Osteoblast (primary cell): ENCODE data around the gene MRPS18B. TPM values are rescaled to one million over a fixed set of nuclear protein-coding genes. Genes with fewer than 3 reads are reported as not detected.

Experiments
- DNase-seq: peaks from one replicate; pipeline ENCODE4 v3.0.0; 2011; ENCODE audit warnings: low spot score, mixed read lengths; ENCODE audit not compliant: insufficient read length; ENCODE audit errors: missing footprints
- H2AFZ ChIP-seq: 2 replicates; pipeline ENCODE4 v1.6.0; 2011; ENCODE audit warnings: mild to moderate bottlenecking, low read length
- H3K27ac ChIP-seq: 2 replicates; pipeline ENCODE4 v1.5.1; 2011; ENCODE audit warnings: mild to moderate bottlenecking, low read depth, low read length, moderate library complexity
- H3K27me3 ChIP-seq: 2 replicates; pipeline ENCODE4 v1.6.0; 2012; ENCODE audit warnings: mild to moderate bottlenecking, control low read depth, inconsistent platforms, low read length, moderate library complexity; ENCODE audit not compliant: insufficient read depth
- H3K36me3 ChIP-seq: 2 replicates; pipeline ENCODE4 v1.5.1; 2011; ENCODE audit warnings: mild to moderate bottlenecking, low read length, control low read depth, moderate library complexity; ENCODE audit not compliant: insufficient read depth
- H3K4me1 ChIP-seq: 2 replicates; pipeline ENCODE4 v1.5.1; 2011; ENCODE audit warnings: mild to moderate bottlenecking, low read length, control low read depth, moderate library complexity; ENCODE audit not compliant: insufficient read depth
- H3K4me2 ChIP-seq: 2 replicates; pipeline ENCODE4 v1.6.0; 2011; ENCODE audit warnings: mild to moderate bottlenecking, low read length; ENCODE audit not compliant: insufficient read depth
- H3K4me3 ChIP-seq: fragments of 200-600 bp; sonication (generic); 3 replicates; pipeline ENCODE4 v1.5.1; 2012; ENCODE audit warnings: mild to moderate bottlenecking, low read length, inconsistent platforms; ENCODE audit not compliant: insufficient read depth
- H3K79me2 ChIP-seq: 2 replicates; pipeline ENCODE4 v1.6.0; 2012; ENCODE audit warnings: mild to moderate bottlenecking, low read length, control low read depth, inconsistent platforms; ENCODE audit not compliant: insufficient read depth
- H3K9me3 ChIP-seq: 2 replicates; pipeline ENCODE4 v1.5.1; 2011; ENCODE audit warnings: low read depth, low read length, control low read depth
- H4K20me1 ChIP-seq: 2 replicates; pipeline ENCODE4 v1.6.0; 2012; ENCODE audit warnings: mild to moderate bottlenecking, low read length, control low read depth; ENCODE audit not compliant: insufficient read depth
- CTCF ChIP-seq: IDR thresholded peaks from 2 replicates; pipeline ENCODE4 v1.5.1; 2011; ENCODE audit warnings: mild to moderate bottlenecking, low read depth, low read length, moderate library complexity; ENCODE audit errors: extremely low read depth
- total RNA-seq: library from RNA; depleted of rRNA; stranded (reverse); fragments of >200 nt; gene quantifications from 2 replicates; pipeline ENCODE4 v1.2.3, GENCODE V29; 2012

The MRPS18B gene
- total RNA-seq, 1 donor: 67.3 TPM

GRCh38 chr6:30599625-30600324 lies 17.9 kb upstream of the MRPS18B start:
- no peak overlapping the region for H3K4me3 ChIP-seq

GRCh38 chr6:30600451-30600961 lies 17.1 kb upstream of the MRPS18B start:
- Histone ChIP-seq H3K79me2 (no peaks in the 10 kb centered on the region), H3K9me3 (no peaks in the 10 kb centered on the region), H4K20me1 (peaks cover 22% of the 10 kb centered on the region), H3K27me3 (no peaks in the 10 kb centered on the region), H3K4me3 (no peak overlapping the region), H3K36me3 (peaks cover 58% of the 10 kb centered on the region), H3K27ac (no peak overlapping the region), H3K4me2 (no peak overlapping the region), H2AFZ (no peak overlapping the region), H3K4me1 (no peaks in the 10 kb centered on the region)
- TF ChIP-seq CTCF: no peak
- no peak for DNase-seq

More at GRCh38 chr6:30599625-30600324, 17.9 kb upstream of the MRPS18B start:
- H3K27me3 ChIP-seq: no peaks in the 10 kb centered on the region
- H3K36me3 ChIP-seq: peaks cover 52% of the 10 kb centered on the region
- H3K4me1 ChIP-seq: no peaks in the 10 kb centered on the region
- H3K27ac ChIP-seq: no peak overlapping the region
- H3K4me2 ChIP-seq: no peak overlapping the region
- H2AFZ ChIP-seq: no peak overlapping the region
- no peak for DNase-seq
- no peaks in the 10 kb centered on the region for H3K9me3 ChIP-seq
- no peaks in the 10 kb centered on the region for H3K79me2 ChIP-seq
- no peak for TF ChIP-seq CTCF
- H4K20me1 ChIP-seq: peaks cover 22% of the 10 kb centered on the region

GRCh38 chr6:30601436-30601814 lies 16.2 kb upstream of the MRPS18B start:
- no peaks in the 10 kb centered on the region for H3K27me3 ChIP-seq
- H3K4me1 ChIP-seq: no peaks in the 10 kb centered on the region
- no peak for DNase-seq
- H3K4me2 ChIP-seq: no peak overlapping the region
- TF ChIP-seq CTCF: no peak
- no peaks in the 10 kb centered on the region for H3K79me2 ChIP-seq
- H2AFZ ChIP-seq: no peak overlapping the region
- peaks cover 24% of the 10 kb centered on the region for H4K20me1 ChIP-seq
- no peak overlapping the region for H3K27ac ChIP-seq
- H3K9me3 ChIP-seq: no peaks in the 10 kb centered on the region
- peaks cover 67% of the 10 kb centered on the region for H3K36me3 ChIP-seq
- H3K4me3 ChIP-seq: no peak overlapping the region

GRCh38 chr6:30601815-30602641 lies 15.6 kb upstream of the MRPS18B start:
- H3K79me2 ChIP-seq: peaks cover 2% of the 10 kb centered on the region
- no peak for DNase-seq
- H3K4me1 ChIP-seq: no peaks in the 10 kb centered on the region
- H3K27ac ChIP-seq: no peak overlapping the region
- no peak overlapping the region for H3K4me3 ChIP-seq
- H3K9me3 ChIP-seq: no peaks in the 10 kb centered on the region
- TF ChIP-seq CTCF: no peak
- no peaks in the 10 kb centered on the region for H3K27me3 ChIP-seq
- H4K20me1 ChIP-seq: peaks cover 26% of the 10 kb centered on the region
- no peak overlapping the region for H2AFZ ChIP-seq
- H3K4me2 ChIP-seq: no peak overlapping the region
- peaks cover 73% of the 10 kb centered on the region for H3K36me3 ChIP-seq
